Keratinocyte (primary cell): ENCODE data around the gene GGA1. TPM values are rescaled to one million over a fixed set of nuclear protein-coding genes. Genes with fewer than 3 reads are reported as not detected.

Experiments used
- DNase-seq: peaks from one replicate; pipeline ENCODE4 v3.0.0-alpha.2; 2011; ENCODE audit warnings: low read depth, missing footprints, low spot score
- FAIRE-seq: peaks from 2 replicates; lab custom pipeline; 2011; peaks lifted over from hg19 to GRCh38; lab: Jason Lieb, UNC
- H2AFZ ChIP-seq: 2 replicates; pipeline ENCODE4 v1.6.0; 2012; ENCODE audit warnings: low read length, control low read depth, inconsistent platforms; ENCODE audit not compliant: control insufficient read depth
- H3K27ac ChIP-seq: 2 replicates; pipeline ENCODE4 v1.5.1; 2011; ENCODE audit warnings: low read length; ENCODE audit not compliant: control insufficient read depth, insufficient read depth
- H3K27me3 ChIP-seq: 3 replicates; pipeline ENCODE4 v1.6.0; 2011; ENCODE audit warnings: low read length; ENCODE audit not compliant: control insufficient read depth, insufficient read depth; ENCODE audit errors: extremely low read depth
- H3K36me3 ChIP-seq, 2 experiments: 2 replicates in 1 of 2; 3 replicates in 1 of 2; pipeline ENCODE4 v1.5.1; 2011; ENCODE audit warnings: low read length in 2 of 2, mild to moderate bottlenecking in 1 of 2; ENCODE audit not compliant: control insufficient read depth in 2 of 2, insufficient read depth in 2 of 2; ENCODE audit errors: extremely low read depth in 1 of 2
- H3K4me1 ChIP-seq: 3 replicates; pipeline ENCODE4 v1.5.1; 2011; ENCODE audit warnings: low read length; ENCODE audit not compliant: control insufficient read depth, insufficient read depth; ENCODE audit errors: extremely low read depth
- H3K4me2 ChIP-seq: 3 replicates; pipeline ENCODE4 v1.6.0; 2011; ENCODE audit warnings: low read depth, low read length; ENCODE audit not compliant: control insufficient read depth, insufficient read depth; ENCODE audit errors: extremely low read depth
- H3K4me3 ChIP-seq, 3 experiments: fragments of 200-600 bp in 1 of 3; sonication (generic) in 1 of 3; 2 replicates in 2 of 3; 3 replicates in 1 of 3; pipeline ENCODE4 v1.5.1; 2011 to 2016; ENCODE audit warnings: low read length in 3 of 3, mild to moderate bottlenecking in 3 of 3, control low read depth in 2 of 3, inconsistent platforms in 1 of 3, low read depth in 1 of 3, mixed read lengths in 1 of 3, mixed run types in 1 of 3, moderate library complexity in 1 of 3; ENCODE audit not compliant: control insufficient read depth in 2 of 3, insufficient read depth in 2 of 3; ENCODE audit errors: extremely low read depth in 1 of 3
- H3K79me2 ChIP-seq: 2 replicates; pipeline ENCODE4 v1.6.0; 2012; ENCODE audit warnings: low read length; ENCODE audit not compliant: control insufficient read depth, insufficient read depth
- H3K9ac ChIP-seq: 3 replicates; pipeline ENCODE4 v1.6.0; 2011; ENCODE audit warnings: low read length; ENCODE audit not compliant: control insufficient read depth, insufficient read depth; ENCODE audit errors: extremely low read depth
- H3K9me1 ChIP-seq: 3 replicates; pipeline ENCODE4 v1.6.0; 2011; ENCODE audit warnings: low read length; ENCODE audit not compliant: control insufficient read depth, insufficient read depth; ENCODE audit errors: extremely low read depth
- H3K9me3 ChIP-seq: 2 replicates; pipeline ENCODE4 v1.5.1; 2012; ENCODE audit warnings: low read depth, low read length; ENCODE audit not compliant: control insufficient read depth
- H4K20me1 ChIP-seq: 3 replicates; pipeline ENCODE4 v1.6.0; 2011; ENCODE audit warnings: low read length; ENCODE audit not compliant: control insufficient read depth, insufficient read depth; ENCODE audit errors: extremely low read depth
- CTCF ChIP-seq, 3 experiments: IDR thresholded peaks in 1 of 3; conservative IDR thresholded peaks in 1 of 3; optimal IDR thresholded peaks in 1 of 3; 2 replicates in 2 of 3; 3 replicates in 1 of 3; pipeline versions ENCODE3 to v1.5.1; 2011; ENCODE audit warnings: low read length in 3 of 3, mild to moderate bottlenecking in 3 of 3, moderate library complexity in 2 of 3, control low read depth in 1 of 3, inconsistent platforms in 1 of 3; ENCODE audit not compliant: insufficient read depth in 2 of 3; ENCODE audit errors: extremely low read depth in 1 of 3
- EZH2 ChIP-seq: IDR thresholded peaks from one replicate; pipeline ENCODE4 v1.6.1; 2012; ENCODE audit warnings: inconsistent platforms, mild to moderate bottlenecking, low read length, moderate library complexity
- dilution Hi-C: fragments of 300-500 bp; cut with MboI; formaldehyde crosslinking; loops from one replicate; pipeline ENCODE4 v1.7.0; 2020; ENCODE audit warnings: low sequenced_read_pairs; ENCODE audit not compliant: extremely low pct_ligation_motif_present
- polyA plus RNA-seq, 5 experiments: library from polyadenylated mRNA; depleted of rRNA in 3 of 5; stranded (reverse) in 3 of 5; stranded (forward) in 1 of 5; unstranded in 1 of 5; fragments of >200 nt; gene quantifications; 1 replicate in 1 of 5; 2 replicates in 3 of 5; 3 replicates in 1 of 5; pipeline versions ENCODE4 v1.2.1 to v1.2.3, GENCODE V29; 2011 to 2012; ENCODE audit warnings: missing spikeins in 2 of 5, low read depth in 1 of 5, low replicate concordance in 1 of 5

Gene GGA1
- polyA plus RNA-seq, 1 donor (not counting 4 experiments of a cell fraction or from before 2014, with no cell fraction given) = 29.2 TPM

DNA sequence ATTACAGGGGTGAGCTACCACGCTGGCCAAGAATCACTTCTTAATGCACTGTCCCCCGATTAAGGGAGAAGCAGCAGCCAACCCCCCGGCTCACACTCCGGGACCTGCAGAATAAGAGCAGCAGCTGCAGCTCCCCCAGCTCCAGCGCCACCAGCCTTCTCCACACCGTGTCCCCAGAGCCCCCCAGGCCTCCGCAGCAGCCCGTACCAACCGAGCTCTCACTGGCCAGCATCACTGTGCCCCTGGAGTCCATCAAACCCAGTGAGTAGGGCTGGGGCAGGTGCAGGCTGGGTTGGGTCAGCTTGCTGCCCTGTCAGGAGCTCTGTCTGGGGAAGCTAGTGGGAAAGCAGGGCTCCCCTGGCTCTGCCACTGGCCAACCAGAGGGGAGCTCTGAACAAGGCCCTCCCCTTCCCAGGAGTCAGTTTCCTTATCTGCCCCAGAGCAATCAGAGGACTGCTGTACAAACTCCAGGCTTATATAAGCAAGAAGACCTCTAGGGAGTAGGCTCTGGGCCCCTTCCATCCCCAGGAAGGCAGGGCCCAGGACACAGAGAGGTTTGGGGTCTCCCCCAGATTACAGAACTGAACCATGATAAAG is 22.3 kb downstream of the GGA1 start:
- H2AFZ ChIP-seq = no peak overlapping the region
- H3K4me3 ChIP-seq = no peak overlapping the region
- dilution Hi-C loops = no loop called here
- H3K27me3 ChIP-seq = no peaks in the 10 kb centered on the region
- peaks cover 18 to 19% of the 10 kb centered on the region in 2 experiments for H3K36me3 ChIP-seq
- no peak for FAIRE-seq
- no peaks in the 10 kb centered on the region for H3K9me1 ChIP-seq
- no peak overlapping the region for H3K9ac ChIP-seq
- peaks cover 12% of the 10 kb centered on the region for H3K4me1 ChIP-seq
- no peak overlapping the region for H3K27ac ChIP-seq
- H3K9me3 ChIP-seq = no peaks in the 10 kb centered on the region
- no peaks in the 10 kb centered on the region for H3K79me2 ChIP-seq
- no peak for TF ChIP-seq CTCF (optimal IDR thresholded peaks at IDR 0.05 in 1 of 3, IDR thresholded peaks at IDR 0.05 in 1 of 3, conservative IDR thresholded peaks at IDR 0.05 in 1 of 3; ENCODE audit: extremely low read depth in 1 of 3, insufficient read depth in 2 of 3, low read length in 3 of 3)
- no peak for TF ChIP-seq EZH2
- DNase-seq = no peak
- no peak overlapping the region for H3K4me2 ChIP-seq
- no peaks in the 10 kb centered on the region for H4K20me1 ChIP-seq

DNA sequence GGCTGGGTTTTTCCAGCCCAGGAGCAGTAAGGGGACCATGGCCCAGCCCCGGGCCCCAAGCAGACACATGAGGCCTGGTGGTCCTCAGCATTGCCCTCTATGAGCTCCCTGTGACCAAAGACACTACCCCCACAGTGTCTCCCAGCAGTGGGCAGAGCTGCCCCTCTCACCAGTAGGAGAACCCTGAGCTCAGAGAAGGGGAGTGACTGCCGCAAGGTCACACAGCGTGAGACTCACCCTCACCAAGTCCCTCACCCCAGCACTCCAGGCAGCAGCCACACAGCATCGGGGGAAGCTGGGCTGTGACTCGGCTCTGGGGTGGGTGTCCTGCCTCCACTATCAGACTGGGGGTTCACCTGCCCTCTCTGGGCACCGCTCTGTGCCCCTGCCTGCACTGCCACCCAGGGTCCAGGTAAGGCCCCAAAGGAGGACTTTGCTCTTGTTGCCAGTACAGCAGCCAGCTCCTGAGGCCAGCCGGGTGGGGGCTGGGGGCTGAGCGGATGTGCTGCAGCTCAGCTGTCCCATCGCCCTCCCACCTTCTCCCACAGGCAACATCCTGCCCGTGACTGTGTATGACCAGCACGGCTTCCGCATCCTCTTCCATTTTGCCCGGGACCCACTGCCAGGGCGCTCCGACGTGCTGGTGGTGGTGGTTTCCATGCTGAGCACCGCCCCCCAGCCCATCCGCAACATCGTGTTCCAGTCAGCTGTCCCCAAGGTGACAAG is 23.0 kb downstream of the GGA1 start:
- no peaks in the 10 kb centered on the region for H4K20me1 ChIP-seq
- dilution Hi-C loops = no loop called here
- FAIRE-seq (no peak), DNase-seq (no peak)
- H3K9me1 ChIP-seq = no peaks in the 10 kb centered on the region
- H3K4me2 ChIP-seq = no peak overlapping the region
- H3K4me1 ChIP-seq = peaks cover 7% of the 10 kb centered on the region
- no peak overlapping the region for H3K4me3 ChIP-seq
- no peak overlapping the region for H3K9ac ChIP-seq
- no peaks in the 10 kb centered on the region for H3K79me2 ChIP-seq
- H2AFZ ChIP-seq = no peak overlapping the region
- peaks cover 14 to 18% of the 10 kb centered on the region in 2 experiments for H3K36me3 ChIP-seq
- H3K27ac ChIP-seq = no peak overlapping the region
- TF ChIP-seq CTCF (optimal IDR thresholded peaks at IDR 0.05 in 1 of 3, IDR thresholded peaks at IDR 0.05 in 1 of 3, conservative IDR thresholded peaks at IDR 0.05 in 1 of 3; ENCODE audit: extremely low read depth in 1 of 3, insufficient read depth in 2 of 3, low read length in 3 of 3) = no peak
- TF ChIP-seq EZH2 = no peak
- H3K9me3 ChIP-seq = no peaks in the 10 kb centered on the region
- no peaks in the 10 kb centered on the region for H3K27me3 ChIP-seq
